ENCODE data around the gene NARS2.
"Not testable (repeated sequence)": the region's sequence is repeated elsewhere in the genome, so short reads cannot be mapped to it uniquely, and the experiment has no call there.

Gene NARS2

GRCh38 chr11:78575478-78575877 lies 814 bp upstream of the NARS2 start:
- no peak for DNase-seq

- DNase-seq = no peak
Observed at GRCh38 chr11:78573681-78574080, 983 bp downstream of the NARS2 start.

GRCh38 chr11:78573271-78573670 lies 1.4 kb downstream of the NARS2 start:
- DNase-seq = no peak

DNA sequence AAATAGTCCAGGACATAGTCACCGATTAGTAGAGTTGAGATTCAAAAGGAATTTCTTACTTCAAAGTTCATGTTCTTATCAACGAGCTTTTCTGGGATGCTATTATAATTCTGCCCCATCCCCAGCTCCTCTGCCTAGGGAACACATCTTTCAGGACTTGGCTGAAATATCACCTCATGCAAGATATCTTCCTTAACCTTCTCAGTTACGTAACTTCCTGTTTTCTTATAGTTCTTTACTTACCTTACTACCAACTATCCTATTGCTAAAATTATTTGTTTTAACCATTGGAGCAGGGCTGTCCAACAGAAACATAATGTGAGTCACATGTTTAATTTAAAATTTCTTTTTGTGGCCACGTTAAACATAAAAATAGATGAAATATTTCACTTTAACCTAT lies 2.3 kb downstream of the NARS2 start:
- DNase-seq = no peak

DNA sequence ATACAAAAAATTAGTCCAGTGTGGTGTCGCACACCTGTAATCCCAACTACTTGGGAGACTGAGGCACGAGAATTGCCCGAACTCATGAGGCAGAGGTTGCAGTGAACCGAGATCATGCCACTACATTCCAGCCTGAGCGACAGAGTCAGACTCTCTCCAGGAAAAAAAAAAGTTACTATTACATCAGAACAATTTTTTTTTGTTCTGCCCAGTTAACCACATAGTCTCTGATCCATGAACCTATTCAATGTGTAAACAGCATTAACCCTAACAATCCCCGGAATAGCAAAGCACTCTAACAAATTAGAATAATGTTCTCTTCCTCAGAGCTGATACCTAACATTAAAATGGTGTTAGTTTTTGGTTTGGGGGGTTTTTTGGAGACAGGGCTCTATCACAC lies 4.6 kb downstream of the NARS2 start:
- no peak for DNase-seq

GRCh38 chr11:78567209-78567608 lies 7.5 kb downstream of the NARS2 start:
- DNase-seq = no peak

GRCh38 chr11:78564490-78565467 lies 9.9 kb downstream of the NARS2 start:
- peak; percentile 2 for DNase-seq

GRCh38 chr11:78564037-78564436 lies 10.6 kb downstream of the NARS2 start:
- DNase-seq = not testable (repeated sequence)

DNA sequence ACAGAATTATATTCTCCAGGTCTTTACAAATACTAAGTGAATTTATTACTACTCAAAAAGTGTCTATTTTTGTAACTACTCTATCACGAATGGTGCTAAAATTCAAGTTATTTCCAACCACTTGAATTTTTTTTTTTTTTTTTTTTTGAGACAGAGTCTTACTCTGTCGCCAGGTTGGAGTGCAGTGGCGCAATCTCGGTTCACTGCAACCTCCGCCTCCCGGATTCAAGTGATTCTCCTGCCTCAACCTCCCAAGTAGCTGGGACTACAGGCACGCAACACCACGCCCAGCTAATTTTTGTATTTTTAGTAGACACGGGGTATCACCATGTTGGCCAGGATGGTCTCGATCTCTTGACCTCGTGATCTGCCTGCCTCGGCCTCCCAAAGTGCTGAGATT lies 11.6 kb downstream of the NARS2 start:
- not testable (repeated sequence) for DNase-seq

DNA sequence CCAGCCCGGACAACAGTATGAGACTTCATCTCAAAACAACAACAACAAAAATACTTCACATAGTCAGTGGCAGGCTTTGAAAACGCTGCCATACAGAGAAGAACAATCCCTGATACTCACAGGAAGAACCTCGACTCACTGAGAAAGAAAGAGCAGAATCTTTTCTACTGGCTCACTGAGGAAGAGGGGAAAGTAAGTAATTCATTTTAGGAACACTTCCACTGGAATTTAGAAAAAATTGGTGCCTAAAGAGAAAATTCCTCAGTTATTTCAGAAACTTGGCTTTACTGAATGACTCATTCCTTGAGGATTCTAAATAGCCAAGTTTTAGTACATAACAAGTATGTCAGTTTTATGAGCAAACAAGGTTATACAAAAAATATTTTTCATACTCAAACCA lies 12.3 kb downstream of the NARS2 start:
- DNase-seq = no peak

- DNase-seq = no peak
Observed at GRCh38 chr11:78560826-78561484, 13.7 kb downstream of the NARS2 start.

- no peak for DNase-seq
Observed at GRCh38 chr11:78560153-78560552, 14.5 kb downstream of the NARS2 start.

DNA sequence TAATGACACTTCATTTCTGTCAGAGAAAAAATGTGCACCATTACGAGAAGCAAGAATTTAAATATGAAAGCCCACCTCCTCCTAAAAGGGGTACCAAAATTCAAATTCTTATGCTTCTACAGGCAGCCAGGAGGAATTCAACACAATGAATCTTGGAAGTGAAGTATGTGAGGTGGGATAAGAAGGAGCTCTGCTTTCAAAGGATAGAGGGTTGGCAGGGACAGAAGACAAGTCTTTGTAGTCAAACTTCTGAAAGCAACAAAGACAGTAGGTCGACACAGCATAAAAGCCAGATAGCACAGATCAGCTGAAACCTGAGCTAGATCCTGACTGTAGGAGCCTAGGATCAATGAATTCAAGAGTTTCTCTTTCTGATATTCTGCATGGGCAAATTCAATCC lies 17.4 kb downstream of the NARS2 start:
- no peak for DNase-seq

DNA sequence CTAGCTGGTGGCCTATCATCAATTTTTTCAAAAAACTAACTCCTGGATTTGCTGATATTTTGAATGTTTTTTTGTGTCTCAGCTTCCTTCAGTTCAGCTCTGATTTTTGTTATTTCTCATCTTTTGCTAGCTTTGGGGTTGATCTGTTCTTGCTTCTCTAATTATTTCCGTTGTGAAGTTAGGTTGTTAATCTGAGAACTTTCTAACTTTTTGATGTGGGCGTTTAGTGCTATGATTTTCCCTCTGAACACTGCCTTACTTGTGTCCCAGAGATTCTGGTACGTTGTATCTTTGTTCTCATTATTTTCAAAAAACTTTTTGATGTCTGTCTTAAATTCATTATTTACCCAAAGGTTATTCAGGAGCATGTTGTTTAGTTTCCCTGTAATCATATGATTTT lies 19.1 kb downstream of the NARS2 start:
- DNase-seq = no peak

- no peak for DNase-seq
Observed at GRCh38 chr11:78552881-78553280, 21.8 kb downstream of the NARS2 start.

DNA sequence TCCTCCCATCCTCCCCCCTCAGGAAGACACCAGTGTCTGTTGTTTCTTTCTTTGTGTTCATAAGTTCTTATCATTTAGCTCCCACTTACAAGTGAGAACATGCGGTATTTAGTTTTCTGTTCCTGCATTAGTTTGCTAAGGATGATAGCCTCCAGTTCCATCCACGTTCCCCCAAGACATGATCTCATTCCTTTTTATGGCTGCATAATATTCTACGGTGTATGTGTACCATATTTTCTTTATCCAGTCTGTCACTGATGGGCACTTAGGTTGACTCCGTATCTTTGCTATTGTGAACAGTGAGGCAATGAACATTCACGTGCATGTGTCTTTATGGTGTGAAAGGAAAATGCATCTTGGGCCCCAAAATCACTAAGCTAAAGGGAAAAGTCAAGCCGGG lies 22.5 kb downstream of the NARS2 start:
- DNase-seq = not testable (repeated sequence)

DNA sequence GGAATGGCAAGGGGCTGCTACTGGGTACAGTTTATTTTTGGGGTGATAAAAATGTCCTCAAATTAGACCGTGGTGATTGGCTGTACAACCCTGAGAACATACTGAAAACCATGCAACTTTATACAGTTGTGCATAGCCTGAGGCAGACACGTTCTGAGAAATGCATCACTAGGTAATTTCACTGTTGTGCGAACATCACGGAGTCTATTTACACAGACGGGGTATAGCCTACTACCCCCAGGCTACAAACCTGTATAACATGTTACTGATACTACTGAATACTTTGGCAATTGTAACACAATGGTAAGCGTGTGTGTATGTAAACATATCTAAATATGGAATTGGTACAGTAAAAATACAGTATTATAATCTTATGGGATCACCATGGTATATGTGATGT lies 23.6 kb downstream of the NARS2 start:
- DNase-seq = no peak

- DNase-seq = no peak
Observed at GRCh38 chr11:78549624-78550409, 24.8 kb downstream of the NARS2 start.

DNA sequence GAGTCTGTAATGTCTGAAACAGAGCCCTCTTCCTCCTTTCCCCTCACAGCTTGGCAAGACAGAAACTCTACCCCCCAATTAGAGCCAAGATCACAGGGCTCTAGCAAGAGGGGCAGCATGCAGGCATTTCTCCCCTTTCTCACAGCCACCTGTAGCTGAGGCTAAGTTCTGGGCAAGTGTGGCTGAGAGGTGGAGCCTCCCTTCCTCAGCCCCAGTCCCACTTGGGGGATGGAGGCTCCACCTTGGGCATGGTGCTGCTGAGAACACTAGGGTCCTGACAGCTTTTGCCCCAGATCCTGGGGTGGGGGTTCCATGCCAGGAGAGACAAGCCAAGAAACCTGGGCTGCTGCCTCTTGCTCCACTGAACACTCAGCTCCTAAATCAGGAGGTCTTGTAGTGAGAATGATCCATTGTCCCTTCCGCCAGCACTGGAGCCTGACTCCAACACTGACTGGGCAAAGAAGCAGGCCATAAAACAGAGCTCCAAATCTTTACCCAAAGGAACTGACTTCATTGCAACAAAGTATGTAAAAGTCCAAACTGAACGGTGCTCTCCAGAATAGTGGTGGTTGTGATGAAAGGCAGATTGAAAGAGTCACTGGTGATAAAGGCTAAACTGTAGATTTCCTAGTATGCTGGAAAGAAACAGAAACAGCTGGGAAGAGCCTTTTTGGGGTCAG lies 25.6 kb downstream of the NARS2 start:
- DNase-seq = no peak

- no peak for DNase-seq
Observed at GRCh38 chr11:78547931-78548705, 26.5 kb downstream of the NARS2 start.

GRCh38 chr11:78542007-78542406 lies 32.7 kb downstream of the NARS2 start:
- no peak for DNase-seq

DNA sequence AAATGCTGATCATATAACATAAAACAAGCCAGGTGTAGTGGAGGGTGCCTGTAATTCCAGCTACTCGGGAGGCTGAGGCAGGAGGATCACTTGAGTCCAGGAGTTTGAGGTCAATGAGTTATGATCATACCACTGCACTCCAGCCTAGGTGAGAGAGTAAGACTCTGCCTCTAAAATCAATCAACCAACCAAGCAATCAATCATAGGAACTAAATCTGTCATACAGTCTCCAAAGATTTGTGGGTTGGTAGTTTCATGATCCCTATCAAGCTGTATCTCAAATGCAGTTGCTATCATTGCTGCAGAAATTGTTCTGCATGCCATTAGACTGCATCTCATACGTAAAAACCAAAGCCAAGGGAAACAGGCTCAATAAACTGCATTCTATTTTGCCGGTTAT lies 33.1 kb downstream of the NARS2 start:
- DNase-seq = no peak

All from T-helper 9 cell (primary cell).